T-helper 1 cell treated with Interleukin-12 subunit alpha and Interleukin-12 subunit beta and Interleukin-4 antibody, amounts not matched to agents 30 μg/mL and 1 μg/mL, for 36 hours (primary cell): ENCODE results near the gene TTLL11.

Experiments used
- H3K27ac Mint-ChIP-seq: one replicate; pipeline ENCODE4 v1.8.0; 2021; ENCODE audit warnings: mild to moderate bottlenecking, mixed read lengths
- H3K27me3 Mint-ChIP-seq: one replicate; pipeline ENCODE4 v1.8.0; 2021; ENCODE audit warnings: low read depth, mixed read lengths
- H3K36me3 Mint-ChIP-seq: one replicate; pipeline ENCODE4 v1.8.0; 2021; ENCODE audit warnings: low read depth, mixed read lengths
- H3K4me1 Mint-ChIP-seq: one replicate; pipeline ENCODE4 v1.8.0; 2021; ENCODE audit warnings: low read depth, mixed read lengths
- H3K4me3 Mint-ChIP-seq: one replicate; pipeline ENCODE4 v1.8.0; 2021; ENCODE audit warnings: mild to moderate bottlenecking, moderate library complexity, mixed read lengths
- H3K9me3 Mint-ChIP-seq: one replicate; pipeline ENCODE4 v1.8.0; 2021; ENCODE audit warnings: mixed read lengths

TTLL11 gene

DNA sequence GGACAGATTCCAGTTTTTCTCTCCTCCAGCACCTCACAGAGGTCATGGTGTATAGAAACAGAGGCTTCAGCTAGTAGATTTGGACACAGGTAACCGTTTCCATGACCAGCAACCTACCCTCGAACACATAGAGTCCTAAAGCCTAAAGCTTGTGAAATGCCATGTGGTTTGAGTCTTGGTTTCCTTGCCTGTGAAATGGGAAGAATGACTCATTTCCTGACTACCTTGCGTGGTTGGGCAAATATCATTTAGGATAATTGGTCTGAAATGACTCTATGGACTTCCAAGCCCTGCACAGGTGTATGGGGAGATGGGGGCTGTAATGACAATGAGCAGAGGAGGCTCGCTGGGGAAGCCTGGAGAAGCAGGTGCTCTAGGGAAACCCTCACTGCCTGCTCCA is 134.6 kb downstream of the TTLL11 start:
- H3K9me3 Mint-ChIP-seq: no peaks in the 10 kb centered on the region
- H3K27ac Mint-ChIP-seq: no peak overlapping the region
- H3K4me3 Mint-ChIP-seq: no peak overlapping the region
- H3K36me3 Mint-ChIP-seq: no peaks in the 10 kb centered on the region
- H3K4me1 Mint-ChIP-seq: no peaks in the 10 kb centered on the region
- H3K27me3 Mint-ChIP-seq: peaks cover 3% of the 10 kb centered on the region

GRCh38 chr9:121956808-121957207 is 136.3 kb downstream of the TTLL11 start:
- Mint-ChIP-seq H3K27me3 (peaks cover 3% of the 10 kb centered on the region), H3K9me3 (no peaks in the 10 kb centered on the region), H3K4me3 (no peak overlapping the region), H3K4me1 (no peaks in the 10 kb centered on the region), H3K36me3 (no peaks in the 10 kb centered on the region), H3K27ac (no peak overlapping the region)

DNA sequence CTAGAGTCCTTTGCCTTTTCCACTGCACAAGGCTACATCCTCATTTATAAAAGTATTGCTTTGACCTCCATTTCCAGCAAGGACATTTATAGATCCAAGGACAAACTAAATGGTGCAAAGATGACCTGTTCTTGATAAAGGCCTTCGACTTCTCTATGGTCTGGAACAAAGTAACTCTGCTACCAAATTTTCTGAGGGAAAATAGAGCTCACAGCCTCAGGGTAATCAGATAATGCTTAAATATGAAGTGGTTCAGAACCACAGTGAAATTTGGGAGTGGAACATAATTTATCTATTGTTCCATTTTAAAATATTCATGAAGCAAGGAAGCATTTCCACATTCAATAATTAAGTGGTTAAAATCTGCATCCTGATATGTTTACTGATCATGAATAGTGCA is 137.5 kb downstream of the TTLL11 start:
- Mint-ChIP-seq H3K27me3 (no peaks in the 10 kb centered on the region), H3K27ac (no peak overlapping the region), H3K36me3 (no peaks in the 10 kb centered on the region)

GRCh38 chr9:121954477-121955140 is 138.5 kb downstream of the TTLL11 start:
- Mint-ChIP-seq H3K9me3 (no peaks in the 10 kb centered on the region), H3K36me3 (no peaks in the 10 kb centered on the region), H3K4me3 (no peak overlapping the region), H3K27ac (no peak overlapping the region), H3K27me3 (no peaks in the 10 kb centered on the region), H3K4me1 (no peaks in the 10 kb centered on the region)

More for the DNA sequence above, 137.5 kb downstream of the TTLL11 start:
- H3K4me1 Mint-ChIP-seq: no peaks in the 10 kb centered on the region
- no peaks in the 10 kb centered on the region for H3K9me3 Mint-ChIP-seq
- no peak overlapping the region for H3K4me3 Mint-ChIP-seq

- no peak overlapping the region for H3K27ac Mint-ChIP-seq
- no peaks in the 10 kb centered on the region for H3K9me3 Mint-ChIP-seq
- H3K4me1 Mint-ChIP-seq: no peaks in the 10 kb centered on the region
- no peaks in the 10 kb centered on the region for H3K36me3 Mint-ChIP-seq
- no peaks in the 10 kb centered on the region for H3K27me3 Mint-ChIP-seq
- H3K4me3 Mint-ChIP-seq: no peak overlapping the region
These were observed 140.5 kb downstream of the TTLL11 start for GRCh38 chr9:121952611-121953010.

DNA sequence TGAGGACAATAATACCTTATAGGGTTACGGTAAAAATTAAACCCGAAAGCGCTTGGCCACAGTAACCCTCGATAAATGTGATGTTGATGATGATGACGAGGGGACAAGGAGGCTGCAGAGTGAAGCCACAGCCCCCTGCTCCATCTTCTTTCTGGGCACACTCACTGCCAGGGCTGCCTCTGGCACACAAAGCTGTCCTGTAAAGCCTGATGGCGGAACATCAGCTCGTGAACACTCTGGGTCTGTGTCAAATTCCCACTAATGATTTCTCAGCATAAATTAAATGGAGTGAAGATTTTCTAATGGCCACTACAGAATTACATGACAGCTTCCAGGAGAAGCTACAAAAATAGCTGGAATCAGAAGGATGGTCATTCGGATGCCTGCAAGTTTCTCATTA is 142.2 kb downstream of the TTLL11 start:
- H3K27me3 Mint-ChIP-seq: no peaks in the 10 kb centered on the region
- H3K9me3 Mint-ChIP-seq: no peaks in the 10 kb centered on the region
- H3K36me3 Mint-ChIP-seq: no peaks in the 10 kb centered on the region
- H3K4me3 Mint-ChIP-seq: no peak overlapping the region
- H3K27ac Mint-ChIP-seq: no peak overlapping the region
- H3K4me1 Mint-ChIP-seq: no peaks in the 10 kb centered on the region

DNA sequence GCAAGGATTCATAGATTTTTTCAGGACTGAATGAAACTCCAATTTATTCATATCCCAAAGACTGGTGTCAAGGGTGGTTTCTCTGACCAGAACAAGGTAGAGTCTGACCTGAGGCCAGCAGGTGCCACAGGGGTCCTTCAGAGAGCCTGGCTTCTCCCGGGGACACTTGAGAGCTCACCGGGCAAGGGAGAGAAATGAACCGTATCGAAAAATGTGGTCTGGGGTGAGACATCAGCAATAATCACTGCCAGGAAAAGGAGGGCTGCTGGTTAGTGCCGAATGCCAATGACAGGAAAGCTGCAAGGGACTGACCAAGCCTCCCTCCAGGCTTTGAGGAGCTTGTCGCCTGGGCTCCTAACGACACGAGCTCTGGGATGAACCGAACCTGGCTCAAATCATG is 142.7 kb downstream of the TTLL11 start:
- Mint-ChIP-seq H3K9me3 (no peaks in the 10 kb centered on the region), H3K4me1 (no peaks in the 10 kb centered on the region), H3K27me3 (no peaks in the 10 kb centered on the region), H3K27ac (no peak overlapping the region), H3K36me3 (no peaks in the 10 kb centered on the region), H3K4me3 (no peak overlapping the region)

GRCh38 chr9:121949766-121950165 is 143.3 kb downstream of the TTLL11 start:
- no peaks in the 10 kb centered on the region for H3K4me1 Mint-ChIP-seq
- no peaks in the 10 kb centered on the region for H3K36me3 Mint-ChIP-seq
- no peak overlapping the region for H3K4me3 Mint-ChIP-seq
- H3K27ac Mint-ChIP-seq: no peak overlapping the region
- no peaks in the 10 kb centered on the region for H3K27me3 Mint-ChIP-seq
- no peaks in the 10 kb centered on the region for H3K9me3 Mint-ChIP-seq

GRCh38 chr9:121949364-121949763 is 143.7 kb downstream of the TTLL11 start:
- no peaks in the 10 kb centered on the region for H3K36me3 Mint-ChIP-seq
- no peaks in the 10 kb centered on the region for H3K9me3 Mint-ChIP-seq
- no peak overlapping the region for H3K27ac Mint-ChIP-seq
- no peak overlapping the region for H3K4me3 Mint-ChIP-seq
- H3K27me3 Mint-ChIP-seq: no peaks in the 10 kb centered on the region
- no peaks in the 10 kb centered on the region for H3K4me1 Mint-ChIP-seq

DNA sequence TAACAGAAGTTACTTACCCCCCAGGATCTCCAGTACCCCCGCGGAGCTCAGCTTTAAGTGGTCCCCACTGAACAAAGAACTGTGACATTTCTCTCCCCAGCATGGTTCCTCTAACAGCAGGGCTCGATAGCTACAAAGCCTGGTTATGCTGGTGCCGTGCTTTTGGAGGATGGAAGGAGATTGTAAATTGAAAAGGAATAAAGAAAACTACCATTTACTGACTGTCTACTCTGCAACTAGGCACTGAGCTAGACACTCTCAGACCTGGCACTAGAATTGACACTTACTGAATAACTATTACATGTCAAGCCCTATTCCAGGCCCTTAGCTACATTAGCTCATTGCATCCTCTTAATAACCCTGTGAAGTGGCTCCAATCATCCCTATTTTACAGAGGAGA is 145.3 kb downstream of the TTLL11 start:
- Mint-ChIP-seq H3K27ac (no peak overlapping the region), H3K4me1 (no peaks in the 10 kb centered on the region), H3K9me3 (no peaks in the 10 kb centered on the region), H3K27me3 (no peaks in the 10 kb centered on the region), H3K4me3 (no peak overlapping the region), H3K36me3 (no peaks in the 10 kb centered on the region)

GRCh38 chr9:121946465-121946864 is 146.6 kb downstream of the TTLL11 start:
- Mint-ChIP-seq H3K36me3 (no peaks in the 10 kb centered on the region), H3K9me3 (no peaks in the 10 kb centered on the region), H3K27me3 (no peaks in the 10 kb centered on the region), H3K4me1 (no peaks in the 10 kb centered on the region), H3K4me3 (no peak overlapping the region), H3K27ac (no peak overlapping the region)

DNA sequence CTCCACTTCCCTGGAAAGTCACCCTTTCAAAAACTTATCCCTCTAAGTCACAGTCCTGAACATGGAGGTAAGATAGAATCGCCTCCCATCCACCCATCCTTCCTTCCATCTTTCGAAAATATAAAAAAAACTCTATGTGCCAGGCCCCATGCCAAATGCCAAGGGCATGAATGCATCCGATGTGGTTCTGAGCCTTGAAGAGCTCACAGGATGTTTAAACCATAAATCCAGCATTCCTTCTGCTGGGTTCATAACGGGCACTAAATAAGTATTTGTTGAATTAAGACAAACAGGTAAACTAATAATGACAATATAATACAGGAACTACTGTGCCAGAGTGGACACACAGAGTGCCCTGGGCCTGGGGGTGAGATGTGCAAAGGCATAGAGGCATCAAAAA is 147.3 kb downstream of the TTLL11 start:
- Mint-ChIP-seq H3K9me3 (no peaks in the 10 kb centered on the region), H3K27ac (no peak overlapping the region), H3K4me3 (no peak overlapping the region), H3K36me3 (no peaks in the 10 kb centered on the region), H3K27me3 (no peaks in the 10 kb centered on the region), H3K4me1 (no peaks in the 10 kb centered on the region)

- Mint-ChIP-seq H3K27ac (no peak overlapping the region), H3K4me3 (no peak overlapping the region)
These were observed 147.8 kb downstream of the TTLL11 start for GRCh38 chr9:121945281-121945680.

DNA sequence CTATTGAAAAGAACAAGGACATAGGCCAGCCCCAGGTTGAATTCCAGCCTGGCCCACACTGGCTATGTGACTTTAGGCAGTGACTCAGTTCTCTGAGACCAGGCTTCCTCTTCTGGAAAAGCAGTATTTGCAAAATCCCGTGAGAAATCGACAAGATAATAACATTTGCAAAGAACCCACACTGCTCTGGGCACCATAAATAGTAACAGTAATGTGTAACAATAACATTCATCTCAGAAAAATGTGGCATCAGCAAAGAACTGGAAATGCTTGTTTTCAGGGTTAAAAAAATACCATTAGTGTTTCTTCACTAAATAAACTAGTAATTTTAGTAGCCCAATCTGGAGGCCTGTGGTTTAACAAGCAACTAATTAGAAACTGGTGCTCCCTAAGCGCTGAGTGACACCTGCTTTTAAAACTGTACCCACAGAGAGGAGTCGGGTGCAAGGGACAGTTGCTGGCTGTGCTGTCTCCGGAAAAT is 148.4 kb downstream of the TTLL11 start:
- no peaks in the 10 kb centered on the region for H3K27me3 Mint-ChIP-seq
- H3K4me1 Mint-ChIP-seq: no peaks in the 10 kb centered on the region
- no peaks in the 10 kb centered on the region for H3K9me3 Mint-ChIP-seq
- no peak overlapping the region for H3K4me3 Mint-ChIP-seq
- no peak overlapping the region for H3K27ac Mint-ChIP-seq
- no peaks in the 10 kb centered on the region for H3K36me3 Mint-ChIP-seq

More at GRCh38 chr9:121945281-121945680, 147.8 kb downstream of the TTLL11 start:
- Mint-ChIP-seq H3K27me3 (no peaks in the 10 kb centered on the region), H3K36me3 (no peaks in the 10 kb centered on the region), H3K4me1 (no peaks in the 10 kb centered on the region), H3K9me3 (no peaks in the 10 kb centered on the region)

DNA sequence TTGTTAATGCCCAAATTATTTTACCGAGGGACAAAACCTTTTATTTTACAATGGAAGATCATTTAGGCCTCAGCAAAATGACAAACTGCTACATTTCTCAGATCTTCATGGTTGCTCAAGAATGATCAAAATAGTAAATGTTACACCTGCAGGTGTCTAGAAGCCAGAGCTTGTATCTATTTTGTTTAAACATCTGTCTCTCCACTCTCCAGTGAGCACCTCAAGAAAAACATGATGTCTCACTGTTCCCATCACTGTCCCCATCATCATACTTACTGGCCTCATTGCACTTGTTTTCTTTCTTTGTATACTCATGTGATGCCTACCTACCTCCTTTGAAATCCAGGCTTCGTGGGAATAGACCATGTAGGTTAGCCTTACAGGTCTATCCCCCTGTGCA is 149.6 kb downstream of the TTLL11 start:
- H3K27me3 Mint-ChIP-seq: no peaks in the 10 kb centered on the region
- H3K9me3 Mint-ChIP-seq: no peaks in the 10 kb centered on the region
- H3K4me3 Mint-ChIP-seq: no peak overlapping the region
- H3K27ac Mint-ChIP-seq: no peak overlapping the region
- H3K36me3 Mint-ChIP-seq: no peaks in the 10 kb centered on the region
- no peaks in the 10 kb centered on the region for H3K4me1 Mint-ChIP-seq
